Activated CD4-positive, CD25-positive, alpha-beta regulatory T cell treated with anti-CD3 and anti-CD28 coated beads, Interleukin-2, amount 50 U/mL, for 16 hours (primary cell): Measurements from ENCODE around the gene LDB2.

Source experiments
- DNase-seq: peaks from one replicate; pipeline ENCODE4 v3.0.0-alpha.2; 2020; ENCODE audit warnings: low read depth, low spot score

The LDB2 gene

GRCh38 chr4:16758255-16758654 is 140.2 kb downstream of the LDB2 start:
- DNase-seq = no peak

- no peak for DNase-seq
Measured at GRCh38 chr4:16757080-16757521, 141.3 kb downstream of the LDB2 start.

GRCh38 chr4:16754104-16754503 is 144.3 kb downstream of the LDB2 start:
- DNase-seq = no peak

GRCh38 chr4:16752150-16752549 is 146.3 kb downstream of the LDB2 start:
- no peak for DNase-seq

GRCh38 chr4:16750882-16751642 is 147.4 kb downstream of the LDB2 start:
- DNase-seq = no peak

GRCh38 chr4:16750216-16750615 is 148.2 kb downstream of the LDB2 start:
- no peak for DNase-seq

- no peak for DNase-seq
Measured at GRCh38 chr4:16745887-16746286, 152.6 kb downstream of the LDB2 start.

GRCh38 chr4:16745009-16745635 is 153.3 kb downstream of the LDB2 start:
- no peak for DNase-seq

- DNase-seq = no peak
Measured at GRCh38 chr4:16741287-16741686, 157.2 kb downstream of the LDB2 start.

GRCh38 chr4:16739997-16740624 is 158.3 kb downstream of the LDB2 start:
- DNase-seq = no peak

- DNase-seq = no peak
Measured at GRCh38 chr4:16738558-16738957, 159.9 kb downstream of the LDB2 start.

- DNase-seq = no peak
Measured at GRCh38 chr4:16733509-16733908, 164.9 kb downstream of the LDB2 start.

- no peak for DNase-seq
Measured at GRCh38 chr4:16732741-16733140, 165.7 kb downstream of the LDB2 start.

GRCh38 chr4:16731776-16732380 is 166.6 kb downstream of the LDB2 start:
- DNase-seq = no peak

- DNase-seq = no peak
Measured at GRCh38 chr4:16730522-16731205, 167.8 kb downstream of the LDB2 start.

GRCh38 chr4:16729336-16729735 is 169.1 kb downstream of the LDB2 start:
- DNase-seq = no peak

- no peak for DNase-seq
Measured at GRCh38 chr4:16728849-16729248, 169.6 kb downstream of the LDB2 start.

- no peak for DNase-seq
Measured at GRCh38 chr4:16728111-16728510, 170.3 kb downstream of the LDB2 start.

GRCh38 chr4:16727218-16727617 is 171.2 kb downstream of the LDB2 start:
- no peak for DNase-seq

GRCh38 chr4:16726368-16727050 is 171.9 kb downstream of the LDB2 start:
- no peak for DNase-seq

- no peak for DNase-seq
Measured at GRCh38 chr4:16725252-16725651, 173.2 kb downstream of the LDB2 start.
